HUES6 (cell line): ENCODE measurements around the gene VASH2.

Experiments
- H3K27ac ChIP-seq: 2 replicates; pipeline ENCODE4 v1.7.0; 2013; ENCODE audit warnings: low read depth, mild to moderate bottlenecking, low read length, inconsistent platforms
- H3K27me3 ChIP-seq: 2 replicates; pipeline ENCODE4 v1.6.1; 2013; ENCODE audit warnings: low read length; ENCODE audit not compliant: control insufficient read depth, insufficient read depth
- H3K36me3 ChIP-seq: 2 replicates; pipeline ENCODE4 v1.6.1; 2013; ENCODE audit warnings: low read length; ENCODE audit not compliant: control insufficient read depth, insufficient read depth
- H3K4me1 ChIP-seq: 2 replicates; pipeline ENCODE4 v1.6.1; 2013; ENCODE audit warnings: low read length; ENCODE audit not compliant: control insufficient read depth, insufficient read depth
- H3K4me3 ChIP-seq: 2 replicates; pipeline ENCODE4 v1.5.1; 2013; ENCODE audit warnings: low read depth, low read length
- H3K9ac ChIP-seq: one replicate; pipeline ENCODE4 v1.6.1; 2013; ENCODE audit warnings: mild to moderate bottlenecking, low read length
- H3K9me3 ChIP-seq: 2 replicates; pipeline ENCODE4 v1.6.1; 2013; ENCODE audit warnings: low read depth, low read length; ENCODE audit not compliant: control insufficient read depth, insufficient read depth

Gene VASH2

GRCh38 chr1:212930986-212931678 is 19.2 kb upstream of the VASH2 start:
- Histone ChIP-seq H3K36me3 (no peaks in the 10 kb centered on the region), H3K27ac (no peak overlapping the region), H3K27me3 (no peaks in the 10 kb centered on the region), H3K4me3 (no peak overlapping the region), H3K4me1 (peaks cover 34% of the 10 kb centered on the region), H3K9me3 (no peaks in the 10 kb centered on the region), H3K9ac (no peak overlapping the region)

- H3K36me3 ChIP-seq = no peaks in the 10 kb centered on the region
- no peaks in the 10 kb centered on the region for H3K9me3 ChIP-seq
- H3K27me3 ChIP-seq = no peaks in the 10 kb centered on the region
- H3K9ac ChIP-seq = no peak overlapping the region
- H3K4me1 ChIP-seq = peaks cover 20% of the 10 kb centered on the region
- H3K4me3 ChIP-seq = no peak overlapping the region
- H3K27ac ChIP-seq = no peak overlapping the region
Observed at GRCh38 chr1:212933815-212934471, 16.4 kb upstream of the VASH2 start.

- H3K9me3 ChIP-seq = peaks cover 4% of the 10 kb centered on the region; the same call in 1 of the 2 replicates
- no peak overlapping the region for H3K9ac ChIP-seq
- peaks cover 13% of the 10 kb centered on the region for H3K4me1 ChIP-seq
Observed at GRCh38 chr1:212935387-212935981, 14.9 kb upstream of the VASH2 start.

GRCh38 chr1:212937034-212937433 is 13.3 kb upstream of the VASH2 start:
- no peak overlapping the region for H3K9ac ChIP-seq
- peaks cover 4% of the 10 kb centered on the region; the same call in 1 of the 2 replicates for H3K9me3 ChIP-seq
- no peaks in the 10 kb centered on the region for H3K27me3 ChIP-seq
- no peak overlapping the region for H3K4me3 ChIP-seq
- H3K36me3 ChIP-seq = no peaks in the 10 kb centered on the region
- peaks cover 10% of the 10 kb centered on the region for H3K4me1 ChIP-seq
- H3K27ac ChIP-seq = no peak overlapping the region

More at GRCh38 chr1:212935387-212935981, 14.9 kb upstream of the VASH2 start:
- H3K36me3 ChIP-seq = no peaks in the 10 kb centered on the region
- no peaks in the 10 kb centered on the region for H3K27me3 ChIP-seq
- no peak overlapping the region for H3K4me3 ChIP-seq
- H3K27ac ChIP-seq = no peak overlapping the region

GRCh38 chr1:212938846-212939245 is 11.5 kb upstream of the VASH2 start:
- H3K9ac ChIP-seq = no peak overlapping the region
- peaks cover 4% of the 10 kb centered on the region; the same call in 1 of the 2 replicates for H3K9me3 ChIP-seq
- H3K27ac ChIP-seq = no peak overlapping the region
- peaks cover 5% of the 10 kb centered on the region for H3K4me1 ChIP-seq
- no peaks in the 10 kb centered on the region for H3K27me3 ChIP-seq
- H3K4me3 ChIP-seq = no peak overlapping the region
- no peaks in the 10 kb centered on the region for H3K36me3 ChIP-seq

GRCh38 chr1:212941452-212941851 is 8.9 kb upstream of the VASH2 start:
- peaks cover 5% of the 10 kb centered on the region for H3K4me1 ChIP-seq
- peaks cover 4% of the 10 kb centered on the region; the same call in 1 of the 2 replicates for H3K9me3 ChIP-seq
- H3K27me3 ChIP-seq = no peaks in the 10 kb centered on the region
- H3K9ac ChIP-seq = no peak overlapping the region
- H3K27ac ChIP-seq = no peak overlapping the region
- no peak overlapping the region for H3K4me3 ChIP-seq
- no peaks in the 10 kb centered on the region for H3K36me3 ChIP-seq

- H3K36me3 ChIP-seq = no peaks in the 10 kb centered on the region
- peaks cover 7% of the 10 kb centered on the region for H3K4me1 ChIP-seq
- no peak overlapping the region for H3K9ac ChIP-seq
- no peak overlapping the region for H3K27ac ChIP-seq
- peaks cover 4% of the 10 kb centered on the region; the same call in 1 of the 2 replicates for H3K9me3 ChIP-seq
- H3K4me3 ChIP-seq = no peak overlapping the region
- H3K27me3 ChIP-seq = no peaks in the 10 kb centered on the region
Observed at GRCh38 chr1:212942679-212943392, 7.5 kb upstream of the VASH2 start.

GRCh38 chr1:212943393-212943710 is 7.0 kb upstream of the VASH2 start:
- Histone ChIP-seq H3K9me3 (peaks cover 7% of the 10 kb centered on the region), H3K27me3 (no peaks in the 10 kb centered on the region), H3K4me1 (peaks cover 7% of the 10 kb centered on the region), H3K27ac (no peak overlapping the region), H3K4me3 (no peak overlapping the region), H3K36me3 (no peaks in the 10 kb centered on the region), H3K9ac (no peak overlapping the region)

- no peak overlapping the region for H3K4me3 ChIP-seq
- H3K36me3 ChIP-seq = no peaks in the 10 kb centered on the region
- H3K4me1 ChIP-seq = peaks cover 7% of the 10 kb centered on the region
Observed at GRCh38 chr1:212944229-212944901, 6.0 kb upstream of the VASH2 start.

GRCh38 chr1:212945056-212945455 is 5.3 kb upstream of the VASH2 start:
- Histone ChIP-seq H3K9ac (no peak overlapping the region), H3K27me3 (no peaks in the 10 kb centered on the region), H3K4me3 (no peak overlapping the region), H3K4me1 (peaks cover 13% of the 10 kb centered on the region), H3K9me3 (peaks cover 8% of the 10 kb centered on the region), H3K27ac (no peak overlapping the region), H3K36me3 (no peaks in the 10 kb centered on the region)

More at GRCh38 chr1:212944229-212944901, 6.0 kb upstream of the VASH2 start:
- H3K9ac ChIP-seq = no peak overlapping the region
- peaks cover 10% of the 10 kb centered on the region for H3K9me3 ChIP-seq
- H3K27ac ChIP-seq = no peak overlapping the region
- no peaks in the 10 kb centered on the region for H3K27me3 ChIP-seq
